SK-N-SH (cell line): ENCODE measurements around the gene SIGLEC6. TPM values are rescaled to one million over a fixed set of nuclear protein-coding genes. Genes with fewer than 3 reads are reported as not detected.

Source experiments
- CTCF ChIA-PET: fragments of 300-600, 350-600 bp; formaldehyde crosslinking; extraction: SDS; loops from one replicate; lab custom pipeline; 2021; lab: Yijun Ruan, JAX
- POLR2A ChIA-PET: fragments of 350-600 bp; sonication (Branson Sonifier 250); formaldehyde crosslinking; extraction: SDS; loops from one replicate; lab custom pipeline; 2020; ENCODE audit warnings: antibody characterized with exemption, inconsistent platforms; lab: Yijun Ruan, JAX
- DNase-seq: peaks from one replicate; pipeline ENCODE4 v3.0.0; 2012
- H2AFZ ChIP-seq: fragments of 200-600 bp; sonication (generic); 2 replicates; pipeline ENCODE4 v1.8.1; 2016; ENCODE audit warnings: antibody characterized with exemption, mild to moderate bottlenecking, low read depth
- H3F3A ChIP-seq: fragments of 200-600 bp; sonication (generic); replicated peaks from 2 replicates; pipeline ENCODE3; 2016; ENCODE audit warnings: antibody characterized with exemption, mild to moderate bottlenecking; ENCODE audit not compliant: insufficient read depth
- H3K27ac ChIP-seq, 2 experiments: fragments of 200-500 bp in 1 of 2; fragments of 200-600 bp in 1 of 2; sonication (Bioruptor generic) in 1 of 2; sonication (generic), shearing (Covaris generic) in 1 of 2; 2 replicates each; pipeline versions ENCODE4 v1.5.1 to v1.6.1; 2014 to 2016; ENCODE audit warnings: low read depth in 2 of 2, inconsistent platforms in 1 of 2, low read length in 1 of 2, mild to moderate bottlenecking in 1 of 2, mixed read lengths in 1 of 2
- H3K27me3 ChIP-seq: fragments of 200-600 bp; sonication (generic), shearing (Covaris generic); 2 replicates; pipeline ENCODE4 v1.6.1; 2016; ENCODE audit warnings: mixed run types; ENCODE audit not compliant: insufficient read depth
- H3K36me3 ChIP-seq, 2 experiments: fragments of 200-500 bp in 1 of 2; fragments of 200-600 bp in 1 of 2; sonication (Bioruptor generic) in 1 of 2; sonication (generic) in 1 of 2; replicated peaks in 1 of 2; 2 replicates each; pipeline versions ENCODE3 to v1.5.1; 2014 to 2016; ENCODE audit warnings: low read length in 1 of 2, mild to moderate bottlenecking in 1 of 2; ENCODE audit not compliant: insufficient read depth in 2 of 2, control insufficient read depth in 1 of 2
- H3K4me1 ChIP-seq, 2 experiments: fragments of 200-500 bp in 1 of 2; fragments of 200-600 bp in 1 of 2; sonication (Bioruptor generic) in 1 of 2; sonication (generic), shearing (Covaris generic) in 1 of 2; 2 replicates each; pipeline versions ENCODE4 v1.5.1 to v1.6.1; 2014 to 2016; ENCODE audit warnings: low read depth in 1 of 2, low read length in 1 of 2, mixed run types in 1 of 2; ENCODE audit not compliant: insufficient read depth in 2 of 2, control insufficient read depth in 1 of 2
- H3K4me2 ChIP-seq: fragments of 200-600 bp; sonication (generic), shearing (Covaris generic); 2 replicates; pipeline ENCODE4 v1.6.1; 2017; ENCODE audit warnings: mixed run types
- H3K4me3 ChIP-seq, 2 experiments: fragments of 200-500 bp in 1 of 2; fragments of 200-600 bp in 1 of 2; sonication (Bioruptor generic) in 1 of 2; sonication (generic), shearing (Covaris generic) in 1 of 2; 2 replicates each; pipeline versions ENCODE4 v1.5.1 to v1.8.1; 2014 to 2016; ENCODE audit warnings: low read depth in 2 of 2, inconsistent platforms in 1 of 2, low read length in 1 of 2, mild to moderate bottlenecking in 1 of 2, mixed read lengths in 1 of 2, moderate library complexity in 1 of 2
- H3K79me2 ChIP-seq: fragments of 200-600 bp; sonication (generic); 2 replicates; pipeline ENCODE4 v1.8.1; 2017; ENCODE audit warnings: mild to moderate bottlenecking; ENCODE audit not compliant: insufficient read depth
- H3K9ac ChIP-seq: fragments of 200-600 bp; sonication (generic); 2 replicates; pipeline ENCODE4 v1.6.1; 2017; ENCODE audit warnings: mixed run types
- H3K9me2 ChIP-seq: fragments of 200-600 bp; sonication (generic); 2 replicates; pipeline ENCODE4 v1.6.1; 2017; ENCODE audit warnings: mixed run types
- H3K9me3 ChIP-seq: fragments of 200-600 bp; sonication (generic); 2 replicates; pipeline ENCODE4 v1.6.1; 2017; ENCODE audit warnings: mixed run types, mild to moderate bottlenecking, moderate library complexity
- H4K20me1 ChIP-seq: fragments of 200-600 bp; sonication (generic); 2 replicates; pipeline ENCODE4 v1.6.1; 2017; ENCODE audit warnings: mild to moderate bottlenecking, mixed run types; ENCODE audit not compliant: insufficient read depth
- CHD2 ChIP-seq: fragments of 150-350 bp; IDR thresholded peaks from 2 replicates; pipeline ENCODE4 v1.6.1; 2018; ENCODE audit warnings: low read length; ENCODE audit not compliant: partially characterized antibody
- ELF1 ChIP-seq: IDR thresholded peaks from 2 replicates; pipeline ENCODE4 v1.4.0; 2012
- EP300 ChIP-seq, 2 experiments: IDR thresholded peaks; 2 replicates each; pipeline versions ENCODE4 v1.4.0 to v1.6.1; 2012; ENCODE audit warnings: borderline replicate concordance in 1 of 2, low read depth in 1 of 2, low read length in 1 of 2
- EZH2phosphoT487 ChIP-seq: fragments of 200-600 bp; sonication (generic); IDR thresholded peaks from 2 replicates; pipeline ENCODE4 v1.6.1; 2017; ENCODE audit warnings: low read depth, mixed run types, mild to moderate bottlenecking, antibody characterized with exemption, moderate library complexity, borderline replicate concordance
- FOXM1 ChIP-seq: IDR thresholded peaks from 2 replicates; pipeline ENCODE4 v1.4.0; 2012; ENCODE audit warnings: low read depth, mild to moderate bottlenecking
- GABPA ChIP-seq: IDR thresholded peaks from 2 replicates; pipeline ENCODE4 v1.4.0; 2012; ENCODE audit warnings: low read depth, mild to moderate bottlenecking
- MEF2A ChIP-seq: IDR thresholded peaks from 2 replicates; pipeline ENCODE4 v1.4.0; 2012; ENCODE audit warnings: low read depth, borderline replicate concordance
- NRF1 ChIP-seq: IDR thresholded peaks from 2 replicates; pipeline ENCODE4 v1.6.1; 2012; ENCODE audit warnings: low read depth, mild to moderate bottlenecking, low read length
- POLR2AphosphoS5 ChIP-seq: IDR thresholded peaks from 2 replicates; pipeline ENCODE4 v1.6.1; 2012; ENCODE audit warnings: low read depth, low read length
- RCOR1 ChIP-seq: fragments of 150-350 bp; IDR thresholded peaks from 2 replicates; pipeline ENCODE4 v1.6.1; 2017; ENCODE audit warnings: antibody characterized with exemption, low read length
- RXRA ChIP-seq: IDR thresholded peaks from 2 replicates; pipeline ENCODE4 v1.4.0; 2012; ENCODE audit warnings: low read depth, mild to moderate bottlenecking, borderline replicate concordance
- SIN3A ChIP-seq: IDR thresholded peaks from 2 replicates; pipeline ENCODE4 v1.6.1; 2012; ENCODE audit warnings: low read depth, mild to moderate bottlenecking, low read length, moderate library complexity, borderline replicate concordance
- TAF1 ChIP-seq: IDR thresholded peaks from 2 replicates; pipeline ENCODE4 v1.6.1; 2012; ENCODE audit warnings: low read depth, mild to moderate bottlenecking, low read length, moderate library complexity, borderline replicate concordance
- TCF12 ChIP-seq: IDR thresholded peaks from 2 replicates; pipeline ENCODE4 v1.4.0; 2012
- TEAD4 ChIP-seq: IDR thresholded peaks from 2 replicates; pipeline ENCODE4 v1.4.0; 2012; ENCODE audit warnings: mild to moderate bottlenecking, borderline replicate concordance; ENCODE audit not compliant: insufficient read depth
- YY1 ChIP-seq: IDR thresholded peaks from 2 replicates; pipeline ENCODE4 v1.4.0; 2012; ENCODE audit warnings: low read depth, mild to moderate bottlenecking
- WGBS: methylation state at CpG from one replicate; pipeline ENCODE4 v1.1.6; 2017; ENCODE audit warnings: low lambda C conversion rate; 5-methylcytosine and 5-hydroxymethylcytosine counted together
- polyA plus RNA-seq, 3 experiments: library from polyadenylated mRNA; depleted of rRNA; stranded (reverse); fragments of >200 nt; gene quantifications; 2 replicates each; pipeline ENCODE4 v1.2.3, GENCODE V29; 2012
- TF ChIP-seq, protein P1 (sequence below): IDR thresholded peaks from 2 replicates; pipeline ENCODE4 v1.4.0; 2012; ENCODE audit warnings: low read depth, borderline replicate concordance
- TF ChIP-seq, protein P2 (sequence below): fragments of 150-350 bp; IDR thresholded peaks from 2 replicates; pipeline ENCODE4 v1.6.1; 2017; ENCODE audit warnings: antibody characterized with exemption, low read length, low read depth, borderline replicate concordance
- TF ChIP-seq, protein P3 (sequence below): fragments of 200-600 bp; sonication (generic); IDR thresholded peaks from 2 replicates; pipeline ENCODE4 v1.6.1; 2017; ENCODE audit warnings: antibody characterized with exemption, mild to moderate bottlenecking, moderate library complexity
- TF ChIP-seq, protein P4 (sequence below): IDR thresholded peaks from 2 replicates; pipeline ENCODE4 v1.4.0; 2012; ENCODE audit warnings: low read depth, borderline replicate concordance
- TF ChIP-seq, protein P5 (sequence below): IDR thresholded peaks from 2 replicates; pipeline ENCODE4 v1.4.0; 2012; ENCODE audit warnings: low read depth
- TF ChIP-seq, protein P6 (sequence below): IDR thresholded peaks from 2 replicates; pipeline ENCODE4; 2012
- TF ChIP-seq, protein P7 (sequence below): fragments of 150-350 bp; IDR thresholded peaks from 2 replicates; pipeline ENCODE4 v1.6.1; 2016; ENCODE audit warnings: mild to moderate bottlenecking, low read depth, low read length

The SIGLEC6 gene
- polyA plus RNA-seq, 1 of the 3 experiments (the other 2 are of a cell fraction): not detected

DNA sequence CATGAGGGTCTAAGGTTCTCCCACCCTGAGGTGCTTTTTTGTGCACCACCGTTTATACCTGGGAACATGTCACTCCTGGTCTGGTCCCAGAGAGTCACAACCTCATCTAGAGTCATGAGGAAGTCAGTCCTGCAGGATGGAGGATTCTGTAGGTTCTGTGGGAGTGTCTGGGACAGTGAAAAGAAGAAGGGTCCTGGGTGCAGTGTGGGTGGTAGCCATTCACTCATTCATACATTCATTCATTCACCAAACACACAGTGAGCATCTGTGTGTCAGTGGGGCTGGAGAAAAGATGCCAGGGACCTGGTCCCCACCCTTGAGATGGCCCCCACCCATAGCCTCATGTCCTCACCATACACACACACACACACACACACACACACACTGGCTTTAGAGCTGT, 61.8 kb downstream of the SIGLEC6 start:
- CTCF ChIA-PET: interaction anchor here (0.5 to 3.4 kb wide), 5 partner anchors 9 to 364 kb away, joined by 3 to 16 read pairs (median 5); no protein-coding TSS in a partner anchor
- DNase-seq: no peak
- no peak overlapping the region for H3K27ac ChIP-seq

DNA sequence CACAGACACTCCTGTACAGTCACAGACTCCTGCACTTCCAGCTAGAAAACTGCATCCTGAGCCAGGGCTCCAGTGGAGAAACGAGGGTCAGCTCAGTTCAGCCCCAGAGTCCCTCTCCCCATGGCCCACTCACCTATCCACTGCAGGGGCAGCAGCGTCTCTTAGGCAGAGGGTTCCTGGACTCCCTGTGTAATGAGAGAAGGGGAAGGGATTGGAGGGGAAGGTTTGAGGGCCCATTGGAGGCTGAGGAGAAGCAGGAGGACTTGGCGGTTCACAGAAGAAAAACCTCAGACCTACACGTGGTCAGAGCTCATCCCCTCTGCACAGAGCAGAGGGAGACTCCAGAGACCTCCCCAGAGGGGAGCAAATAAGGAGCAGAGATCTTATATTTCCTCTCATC, 62.3 kb downstream of the SIGLEC6 start:
- H3K9me3 ChIP-seq: no peaks in the 10 kb centered on the region
- H3K4me2 ChIP-seq: no peak overlapping the region
- H4K20me1 ChIP-seq: no peaks in the 10 kb centered on the region
- no peaks in the 10 kb centered on the region for H3F3A ChIP-seq
- DNase-seq: no peak
- no peak overlapping the region for H3K4me3 ChIP-seq
- ChIA-PET CTCF (interaction anchor here (0.5 to 3.4 kb wide), 6 partner anchors 9 to 365 kb away, joined by 3 to 16 read pairs (median 4); no protein-coding TSS in a partner anchor), POLR2A (no interaction called here)
- H3K9ac ChIP-seq: no peak overlapping the region
- no peak overlapping the region for H2AFZ ChIP-seq
- peaks cover 18% of the 10 kb centered on the region; the same call in 1 of the 2 replicates for H3K27me3 ChIP-seq
- no peaks in the 10 kb centered on the region for H3K79me2 ChIP-seq
- no peaks in the 10 kb centered on the region for H3K9me2 ChIP-seq
- WGBS: 6% methylated on average over 4 of the region's 4 CpGs
- H3K36me3 ChIP-seq: no peaks in the 10 kb centered on the region
- H3K27ac ChIP-seq: no peak overlapping the region
- H3K4me1 ChIP-seq: no peaks in the 10 kb centered on the region
- TF ChIP-seq, protein P1, sequence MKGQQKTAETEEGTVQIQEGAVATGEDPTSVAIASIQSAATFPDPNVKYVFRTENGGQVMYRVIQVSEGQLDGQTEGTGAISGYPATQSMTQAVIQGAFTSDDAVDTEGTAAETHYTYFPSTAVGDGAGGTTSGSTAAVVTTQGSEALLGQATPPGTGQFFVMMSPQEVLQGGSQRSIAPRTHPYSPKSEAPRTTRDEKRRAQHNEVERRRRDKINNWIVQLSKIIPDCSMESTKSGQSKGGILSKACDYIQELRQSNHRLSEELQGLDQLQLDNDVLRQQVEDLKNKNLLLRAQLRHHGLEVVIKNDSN: no peak
- TF ChIP-seq CHD2 (no peak), GABPA (no peak), TCF12 (no peak), YY1 (no peak), RCOR1 (no peak), RXRA (no peak), NRF1 (no peak), EP300 (IDR thresholded peaks at IDR 0.05; ENCODE audit: borderline replicate concordance in 1 of 2, low read depth in 1 of 2, low read length in 1 of 2) (no peak), TEAD4 (no peak)
- TF ChIP-seq, protein P2, sequence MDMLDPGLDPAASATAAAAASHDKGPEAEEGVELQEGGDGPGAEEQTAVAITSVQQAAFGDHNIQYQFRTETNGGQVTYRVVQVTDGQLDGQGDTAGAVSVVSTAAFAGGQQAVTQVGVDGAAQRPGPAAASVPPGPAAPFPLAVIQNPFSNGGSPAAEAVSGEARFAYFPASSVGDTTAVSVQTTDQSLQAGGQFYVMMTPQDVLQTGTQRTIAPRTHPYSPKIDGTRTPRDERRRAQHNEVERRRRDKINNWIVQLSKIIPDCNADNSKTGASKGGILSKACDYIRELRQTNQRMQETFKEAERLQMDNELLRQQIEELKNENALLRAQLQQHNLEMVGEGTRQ: no peak
- TF ChIP-seq, protein P3, sequence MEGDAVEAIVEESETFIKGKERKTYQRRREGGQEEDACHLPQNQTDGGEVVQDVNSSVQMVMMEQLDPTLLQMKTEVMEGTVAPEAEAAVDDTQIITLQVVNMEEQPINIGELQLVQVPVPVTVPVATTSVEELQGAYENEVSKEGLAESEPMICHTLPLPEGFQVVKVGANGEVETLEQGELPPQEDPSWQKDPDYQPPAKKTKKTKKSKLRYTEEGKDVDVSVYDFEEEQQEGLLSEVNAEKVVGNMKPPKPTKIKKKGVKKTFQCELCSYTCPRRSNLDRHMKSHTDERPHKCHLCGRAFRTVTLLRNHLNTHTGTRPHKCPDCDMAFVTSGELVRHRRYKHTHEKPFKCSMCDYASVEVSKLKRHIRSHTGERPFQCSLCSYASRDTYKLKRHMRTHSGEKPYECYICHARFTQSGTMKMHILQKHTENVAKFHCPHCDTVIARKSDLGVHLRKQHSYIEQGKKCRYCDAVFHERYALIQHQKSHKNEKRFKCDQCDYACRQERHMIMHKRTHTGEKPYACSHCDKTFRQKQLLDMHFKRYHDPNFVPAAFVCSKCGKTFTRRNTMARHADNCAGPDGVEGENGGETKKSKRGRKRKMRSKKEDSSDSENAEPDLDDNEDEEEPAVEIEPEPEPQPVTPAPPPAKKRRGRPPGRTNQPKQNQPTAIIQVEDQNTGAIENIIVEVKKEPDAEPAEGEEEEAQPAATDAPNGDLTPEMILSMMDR: no peak
- TF ChIP-seq, protein P4, sequence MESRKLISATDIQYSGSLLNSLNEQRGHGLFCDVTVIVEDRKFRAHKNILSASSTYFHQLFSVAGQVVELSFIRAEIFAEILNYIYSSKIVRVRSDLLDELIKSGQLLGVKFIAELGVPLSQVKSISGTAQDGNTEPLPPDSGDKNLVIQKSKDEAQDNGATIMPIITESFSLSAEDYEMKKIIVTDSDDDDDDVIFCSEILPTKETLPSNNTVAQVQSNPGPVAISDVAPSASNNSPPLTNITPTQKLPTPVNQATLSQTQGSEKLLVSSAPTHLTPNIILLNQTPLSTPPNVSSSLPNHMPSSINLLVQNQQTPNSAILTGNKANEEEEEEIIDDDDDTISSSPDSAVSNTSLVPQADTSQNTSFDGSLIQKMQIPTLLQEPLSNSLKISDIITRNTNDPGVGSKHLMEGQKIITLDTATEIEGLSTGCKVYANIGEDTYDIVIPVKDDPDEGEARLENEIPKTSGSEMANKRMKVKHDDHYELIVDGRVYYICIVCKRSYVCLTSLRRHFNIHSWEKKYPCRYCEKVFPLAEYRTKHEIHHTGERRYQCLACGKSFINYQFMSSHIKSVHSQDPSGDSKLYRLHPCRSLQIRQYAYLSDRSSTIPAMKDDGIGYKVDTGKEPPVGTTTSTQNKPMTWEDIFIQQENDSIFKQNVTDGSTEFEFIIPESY: no peak
- TF ChIP-seq, protein P5, sequence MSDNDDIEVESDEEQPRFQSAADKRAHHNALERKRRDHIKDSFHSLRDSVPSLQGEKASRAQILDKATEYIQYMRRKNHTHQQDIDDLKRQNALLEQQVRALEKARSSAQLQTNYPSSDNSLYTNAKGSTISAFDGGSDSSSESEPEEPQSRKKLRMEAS: no peak
- TF ChIP-seq, protein P6, sequence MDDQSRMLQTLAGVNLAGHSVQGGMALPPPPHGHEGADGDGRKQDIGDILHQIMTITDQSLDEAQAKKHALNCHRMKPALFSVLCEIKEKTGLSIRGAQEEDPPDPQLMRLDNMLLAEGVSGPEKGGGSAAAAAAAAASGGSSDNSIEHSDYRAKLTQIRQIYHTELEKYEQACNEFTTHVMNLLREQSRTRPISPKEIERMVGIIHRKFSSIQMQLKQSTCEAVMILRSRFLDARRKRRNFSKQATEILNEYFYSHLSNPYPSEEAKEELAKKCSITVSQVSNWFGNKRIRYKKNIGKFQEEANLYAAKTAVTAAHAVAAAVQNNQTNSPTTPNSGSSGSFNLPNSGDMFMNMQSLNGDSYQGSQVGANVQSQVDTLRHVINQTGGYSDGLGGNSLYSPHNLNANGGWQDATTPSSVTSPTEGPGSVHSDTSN: no peak

More for the DNA sequence above, 61.8 kb downstream of the SIGLEC6 start:
- Histone ChIP-seq H2AFZ (no peak overlapping the region), H3K36me3 (no peaks in the 10 kb centered on the region), H3K4me1 (no peaks in the 10 kb centered on the region), H3K9me2 (no peaks in the 10 kb centered on the region), H3K9me3 (no peaks in the 10 kb centered on the region), H3K4me2 (no peak overlapping the region), H3K79me2 (no peaks in the 10 kb centered on the region), H3K27me3 (peaks cover 18% of the 10 kb centered on the region; the same call in 1 of the 2 replicates), H3K4me3 (no peak overlapping the region)
- WGBS: 0% methylated on average over 1 of the region's 1 CpG
- POLR2A ChIA-PET: no interaction called here
- TF ChIP-seq MEF2A (no peak), YY1 (no peak), GABPA (no peak), FOXM1 (no peak), EZH2phosphoT487 (no peak), SIN3A (no peak), ELF1 (no peak), POLR2AphosphoS5 (no peak), TAF1 (no peak)
- TF ChIP-seq, protein P7, sequence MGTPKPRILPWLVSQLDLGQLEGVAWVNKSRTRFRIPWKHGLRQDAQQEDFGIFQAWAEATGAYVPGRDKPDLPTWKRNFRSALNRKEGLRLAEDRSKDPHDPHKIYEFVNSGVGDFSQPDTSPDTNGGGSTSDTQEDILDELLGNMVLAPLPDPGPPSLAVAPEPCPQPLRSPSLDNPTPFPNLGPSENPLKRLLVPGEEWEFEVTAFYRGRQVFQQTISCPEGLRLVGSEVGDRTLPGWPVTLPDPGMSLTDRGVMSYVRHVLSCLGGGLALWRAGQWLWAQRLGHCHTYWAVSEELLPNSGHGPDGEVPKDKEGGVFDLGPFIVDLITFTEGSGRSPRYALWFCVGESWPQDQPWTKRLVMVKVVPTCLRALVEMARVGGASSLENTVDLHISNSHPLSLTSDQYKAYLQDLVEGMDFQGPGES: no peak
- TF ChIP-seq, all 33 proteins: peak for 0
- H3F3A ChIP-seq: no peaks in the 10 kb centered on the region
- H3K9ac ChIP-seq: no peak overlapping the region
- H4K20me1 ChIP-seq: no peaks in the 10 kb centered on the region
